GM21723 (cell line): Measurements from ENCODE around the gene PCSK5.
"Not testable (repeated sequence)": the region's sequence is repeated elsewhere in the genome, so short reads cannot be mapped to it uniquely, and the experiment has no call there.

Experiments used
- ATAC-seq: cut with Tn5 transposase; IDR thresholded peaks from one replicate; pipeline ENCODE4 v1.9.1; 2021; ENCODE audit warnings: mild to moderate bottlenecking, moderate library complexity; ENCODE audit not compliant: unreplicated experiment

The PCSK5 gene

GRCh38 chr9:75889577-75889976, 896 bp upstream of the PCSK5 start:
- ATAC-seq = no peak

- ATAC-seq = no peak
Measured at GRCh38 chr9:75889977-75890471, 449 bp upstream of the PCSK5 start.

GRCh38 chr9:75891277-75891741, 836 bp downstream of the PCSK5 start:
- no peak for ATAC-seq

DNA sequence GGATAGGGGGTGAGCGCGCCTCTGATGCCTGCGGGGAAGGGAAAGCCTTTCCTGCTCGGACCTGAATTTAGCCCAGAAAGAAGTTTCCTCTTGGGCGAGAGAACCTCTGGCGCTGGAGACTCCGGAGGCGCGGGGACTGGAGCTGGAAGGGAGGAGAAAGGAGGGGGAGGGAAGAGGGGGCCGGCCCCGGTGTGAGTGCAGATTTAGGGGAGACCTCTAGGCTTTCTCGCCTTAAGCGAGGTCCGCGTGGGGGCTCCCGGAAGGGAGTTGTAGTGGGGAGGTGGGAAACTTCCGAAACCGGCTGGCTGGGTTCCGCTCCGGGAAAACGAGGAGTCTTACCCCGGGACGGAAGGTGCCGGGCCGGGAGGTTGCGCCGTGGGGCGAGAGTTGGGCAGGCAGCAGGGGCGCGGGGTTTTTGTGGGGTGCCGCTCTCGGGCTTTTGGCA, 1.3 kb downstream of the PCSK5 start:
- no peak for ATAC-seq

DNA sequence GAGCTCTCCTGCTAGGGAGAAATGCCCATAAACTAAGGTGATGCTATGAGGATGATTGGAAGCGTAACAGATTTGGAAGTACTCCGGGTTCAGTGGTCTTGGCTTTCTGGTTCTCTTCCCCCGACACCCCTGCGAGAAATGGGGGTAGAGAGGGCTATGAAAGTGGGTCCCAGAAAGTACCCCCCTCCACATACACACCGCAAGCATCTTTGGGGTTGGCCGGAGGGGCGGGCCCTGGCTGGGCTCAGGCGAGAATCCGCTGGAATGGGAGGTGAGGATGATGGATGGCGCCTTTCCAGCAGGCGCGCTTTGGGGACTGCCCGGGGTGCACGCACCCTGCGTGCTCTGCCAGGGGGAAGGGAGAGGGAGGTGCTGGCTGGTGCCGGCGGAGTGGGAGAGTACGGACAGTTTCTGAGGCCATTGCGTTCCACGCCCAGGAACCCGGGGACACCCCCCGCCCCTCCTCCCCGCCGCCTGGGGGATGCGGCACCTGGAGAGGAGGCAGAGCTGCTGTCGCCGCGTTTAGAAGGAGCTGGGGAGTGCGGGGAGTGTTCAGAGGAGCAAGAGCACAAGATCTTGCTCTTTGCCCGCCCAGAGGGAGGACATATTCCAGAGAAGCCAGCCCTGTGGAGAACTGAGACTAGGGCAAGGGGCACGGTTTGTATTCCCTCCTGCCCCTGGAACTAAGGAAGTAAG, 1.9 kb downstream of the PCSK5 start:
- ATAC-seq = no peak

GRCh38 chr9:75893106-75893505, 2.6 kb downstream of the PCSK5 start:
- ATAC-seq = no peak

DNA sequence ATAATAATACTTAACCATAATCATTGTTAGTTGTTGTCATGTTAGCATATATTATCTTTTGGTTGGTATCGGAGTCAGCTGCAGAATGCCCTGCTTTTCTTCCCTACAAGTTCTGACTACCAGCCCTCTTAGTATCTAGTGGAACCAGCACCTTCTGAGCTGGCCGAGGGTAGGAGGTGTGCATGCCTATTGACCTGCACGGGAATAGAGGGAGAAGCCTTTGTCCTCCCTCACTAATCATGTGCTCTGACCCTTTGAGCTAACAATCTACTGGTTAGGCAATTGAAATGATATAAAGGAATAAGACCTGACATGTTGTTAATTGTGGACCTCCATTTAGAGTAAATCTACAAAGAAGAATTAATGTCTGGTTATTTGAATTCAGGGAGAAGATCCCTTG, 4.1 kb downstream of the PCSK5 start:
- ATAC-seq = no peak

GRCh38 chr9:75895112-75895511, 4.6 kb downstream of the PCSK5 start:
- ATAC-seq = no peak

DNA sequence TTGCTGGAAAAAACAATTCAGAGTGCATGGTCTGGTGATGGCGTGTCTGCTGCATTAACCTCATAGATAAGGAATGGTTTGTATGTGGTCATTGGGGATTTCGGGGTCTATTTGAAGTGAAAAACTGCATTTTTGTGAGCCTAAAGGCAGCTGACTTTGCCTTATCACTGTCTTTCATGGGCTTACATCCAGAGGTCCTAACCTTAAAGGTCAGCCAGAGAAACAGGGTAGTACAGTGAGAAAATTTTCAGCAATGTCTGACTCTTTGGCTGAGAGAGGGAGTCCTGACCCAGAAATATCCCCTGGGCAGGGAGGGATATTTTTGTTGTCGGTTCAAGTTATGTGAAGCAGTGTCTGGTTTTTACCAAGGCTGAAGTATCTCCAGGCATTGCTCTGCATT, 5.7 kb downstream of the PCSK5 start:
- no peak for ATAC-seq

- ATAC-seq = not testable (repeated sequence)
Measured at GRCh38 chr9:75900893-75901524, 10.5 kb downstream of the PCSK5 start.

- ATAC-seq = no peak
Measured at GRCh38 chr9:75903785-75904360, 13.4 kb downstream of the PCSK5 start.

DNA sequence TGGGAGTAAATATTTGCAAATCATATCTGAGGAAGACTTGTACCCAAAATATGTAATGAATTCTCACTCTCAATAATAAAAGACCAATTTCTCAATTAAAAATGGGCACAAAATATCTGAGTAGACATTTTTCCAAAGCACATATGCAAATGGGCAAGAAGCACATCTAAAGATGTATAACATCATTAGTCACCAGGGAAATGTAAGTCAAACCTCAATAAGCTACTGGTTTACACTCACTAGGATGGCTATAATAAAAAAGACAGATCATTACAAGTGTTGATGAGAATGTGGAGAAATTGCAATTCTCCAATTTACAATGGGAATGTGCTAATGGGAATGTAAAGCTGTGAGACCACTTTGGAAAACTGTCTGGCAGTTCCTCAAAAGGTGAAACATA, 13.9 kb downstream of the PCSK5 start:
- ATAC-seq = no peak

- ATAC-seq = no peak
Measured at GRCh38 chr9:75906531-75906930, 16.1 kb downstream of the PCSK5 start.

DNA sequence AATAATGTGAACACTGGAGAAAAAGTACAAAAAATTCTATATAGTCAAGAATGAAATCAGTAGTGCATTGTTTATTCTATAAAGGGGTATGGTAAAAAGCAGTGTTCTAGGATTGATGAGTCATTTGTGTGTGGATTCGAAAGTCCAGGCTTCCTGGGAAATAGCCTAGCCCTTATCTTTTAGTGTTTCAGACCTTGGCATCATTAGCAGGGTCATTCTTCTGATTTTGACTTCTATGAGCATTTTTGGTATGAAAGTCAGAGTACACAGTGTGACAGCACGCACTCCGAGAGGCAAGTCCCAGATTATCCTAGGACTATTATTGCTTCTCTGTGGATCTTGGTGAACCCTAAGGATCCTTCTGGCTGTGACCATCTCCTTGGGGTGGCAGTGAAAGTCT, 16.9 kb downstream of the PCSK5 start:
- ATAC-seq = no peak

DNA sequence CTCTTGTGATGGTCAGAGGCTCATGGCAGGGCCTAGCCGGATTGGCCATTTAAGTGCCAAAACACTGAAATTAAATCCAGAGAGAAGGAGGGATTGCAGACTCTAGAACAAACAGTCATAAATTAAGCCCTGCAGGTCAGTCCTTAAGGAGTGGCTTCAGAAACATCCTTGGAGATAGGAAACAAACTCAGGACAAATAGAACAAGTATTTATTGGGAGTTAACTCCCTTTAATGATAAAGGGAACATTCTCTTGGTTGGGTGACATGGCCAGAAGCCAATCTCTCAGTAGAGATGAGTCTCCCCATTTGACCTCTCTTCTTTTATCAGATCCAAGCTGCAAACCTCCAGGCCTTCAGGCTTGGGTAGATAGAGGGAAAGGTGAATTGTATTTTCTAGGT, 17.4 kb downstream of the PCSK5 start:
- no peak for ATAC-seq

DNA sequence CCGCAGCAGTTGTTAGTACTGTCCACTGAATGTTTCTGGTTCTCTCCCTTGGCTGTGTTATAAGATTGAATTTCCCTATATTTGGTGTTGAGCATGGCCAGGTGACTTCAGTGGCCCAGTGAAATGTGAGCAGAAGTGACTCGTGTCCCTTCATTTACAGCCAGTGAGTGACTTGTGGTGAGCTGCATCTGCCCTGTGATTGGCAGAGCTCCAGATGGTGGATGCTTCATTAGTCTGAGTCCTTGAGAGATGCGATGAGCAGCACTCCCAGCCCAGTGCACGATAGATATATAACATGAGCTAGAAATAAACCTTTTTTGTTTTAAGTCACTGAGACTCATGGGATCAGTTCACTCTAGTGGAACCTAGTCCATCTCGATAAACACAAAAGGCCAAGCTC, 19.3 kb downstream of the PCSK5 start:
- no peak for ATAC-seq

DNA sequence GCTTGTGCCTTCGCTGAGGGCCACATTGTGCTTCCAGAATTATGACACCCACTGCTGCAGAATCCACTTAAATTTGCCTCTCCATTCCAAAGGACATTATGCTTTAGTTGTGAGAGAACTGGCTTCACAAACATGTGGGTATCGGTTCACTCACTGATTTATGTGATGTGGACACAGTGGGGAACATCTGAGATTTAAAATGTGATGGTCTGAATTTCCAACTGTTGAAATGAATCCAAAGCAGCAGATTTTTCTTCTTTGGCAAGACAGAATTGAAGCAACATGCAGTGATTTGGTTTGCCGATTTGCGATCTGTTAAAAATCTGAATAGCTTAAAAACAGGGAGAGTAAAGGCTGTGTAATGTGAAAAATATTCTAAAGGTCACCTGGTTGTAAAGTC, 20.3 kb downstream of the PCSK5 start:
- no peak for ATAC-seq

GRCh38 chr9:75911390-75911789, 20.9 kb downstream of the PCSK5 start:
- no peak for ATAC-seq

DNA sequence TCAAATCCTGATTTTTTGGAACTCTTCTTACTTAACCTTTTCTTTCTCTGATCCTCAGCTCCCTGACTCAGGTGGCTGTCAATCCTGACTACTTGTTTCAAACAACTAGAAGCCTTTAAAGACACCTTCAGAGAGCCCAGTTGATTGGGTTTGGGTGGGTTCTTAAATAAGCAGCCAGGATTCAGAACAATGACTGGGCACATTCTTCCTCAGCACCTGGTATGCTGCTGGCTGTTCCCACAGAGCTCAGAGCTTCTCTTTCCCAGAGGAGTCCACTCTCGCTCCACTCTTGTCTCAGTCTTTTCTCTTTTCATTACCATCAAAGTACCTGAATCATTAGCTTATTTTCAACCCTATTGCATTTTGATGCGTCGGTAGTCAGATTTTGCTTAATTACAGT, 22.5 kb downstream of the PCSK5 start:
- no peak for ATAC-seq

DNA sequence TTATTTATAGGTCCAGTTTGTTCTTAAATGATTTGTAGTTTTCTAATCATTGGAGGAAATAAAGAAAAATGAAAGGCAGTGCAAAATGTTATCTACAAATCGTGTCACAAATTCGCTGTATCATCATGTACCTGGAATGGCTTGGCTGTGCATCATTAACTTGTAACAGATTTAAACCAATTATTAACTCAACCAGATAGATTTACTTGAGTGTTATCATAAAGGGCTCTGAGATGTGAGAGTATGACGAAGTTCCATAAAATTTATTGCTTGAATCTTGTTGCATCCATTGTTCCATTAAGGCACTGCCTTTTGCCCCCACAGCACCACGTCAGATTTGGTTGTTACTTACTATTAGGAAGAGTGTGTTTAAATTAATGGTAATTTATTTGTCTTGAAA, 23.5 kb downstream of the PCSK5 start:
- ATAC-seq = no peak

DNA sequence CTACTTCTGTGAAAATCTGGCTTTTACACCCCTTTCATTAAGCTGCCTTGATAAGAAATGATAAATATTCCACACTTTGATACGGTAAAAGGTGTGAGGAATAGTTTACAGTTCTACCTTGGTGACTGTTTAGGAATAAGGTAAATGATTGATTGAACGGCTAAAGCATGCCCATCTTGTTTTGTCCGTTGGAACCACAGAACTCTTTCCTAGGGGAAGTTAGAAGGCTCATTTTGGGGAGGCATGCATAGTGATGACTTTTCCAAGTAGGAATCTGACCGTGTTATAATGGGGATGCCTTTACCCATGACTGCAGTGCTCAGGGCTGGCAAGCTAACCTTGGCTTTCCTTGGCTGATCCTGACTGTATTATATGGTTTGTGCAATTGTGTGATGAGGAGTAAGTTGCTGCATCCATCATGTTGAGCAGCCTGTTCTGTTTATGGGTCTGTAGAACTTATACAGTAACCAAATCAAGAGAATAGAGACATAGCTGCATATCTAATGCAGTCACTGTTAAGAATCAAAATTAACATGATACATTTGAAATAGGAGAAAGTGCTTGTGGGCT, 24.5 kb downstream of the PCSK5 start:
- no peak for ATAC-seq

GRCh38 chr9:75918154-75918553, 27.7 kb downstream of the PCSK5 start:
- ATAC-seq = no peak
